Lung microvascular endothelial cell (primary cell): ENCODE measurements around the gene ALOX15. TPM values are rescaled to one million over a fixed set of nuclear protein-coding genes. Genes with fewer than 3 reads are reported as not detected.
"Not testable (repeated sequence)": the region's sequence is repeated elsewhere in the genome, so short reads cannot be mapped to it uniquely, and the experiment has no call there.

ENCODE experiments used
- DNase-seq, 2 donors: peaks; one replicate each; pipeline versions ENCODE4 v3.0.0 to v3.0.0-alpha.2; 2010; ENCODE audit warnings: low read depth in 2 of 2
- total RNA-seq: library from RNA; depleted of rRNA; stranded (reverse); fragments of >200 nt; gene quantifications from 2 replicates; pipeline ENCODE4 v1.2.1, GENCODE V29; 2014

The ALOX15 gene, protein sequence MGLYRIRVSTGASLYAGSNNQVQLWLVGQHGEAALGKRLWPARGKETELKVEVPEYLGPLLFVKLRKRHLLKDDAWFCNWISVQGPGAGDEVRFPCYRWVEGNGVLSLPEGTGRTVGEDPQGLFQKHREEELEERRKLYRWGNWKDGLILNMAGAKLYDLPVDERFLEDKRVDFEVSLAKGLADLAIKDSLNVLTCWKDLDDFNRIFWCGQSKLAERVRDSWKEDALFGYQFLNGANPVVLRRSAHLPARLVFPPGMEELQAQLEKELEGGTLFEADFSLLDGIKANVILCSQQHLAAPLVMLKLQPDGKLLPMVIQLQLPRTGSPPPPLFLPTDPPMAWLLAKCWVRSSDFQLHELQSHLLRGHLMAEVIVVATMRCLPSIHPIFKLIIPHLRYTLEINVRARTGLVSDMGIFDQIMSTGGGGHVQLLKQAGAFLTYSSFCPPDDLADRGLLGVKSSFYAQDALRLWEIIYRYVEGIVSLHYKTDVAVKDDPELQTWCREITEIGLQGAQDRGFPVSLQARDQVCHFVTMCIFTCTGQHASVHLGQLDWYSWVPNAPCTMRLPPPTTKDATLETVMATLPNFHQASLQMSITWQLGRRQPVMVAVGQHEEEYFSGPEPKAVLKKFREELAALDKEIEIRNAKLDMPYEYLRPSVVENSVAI
- total RNA-seq: not detected in 2 replicates

GRCh38 chr17:4641297-4642195, at the start of gene ALOX15:
Gene ALOX15 (minus strand): TSS chr17:4641678. CDS start chr17:4641651, 27 bp downstream.
- no peak for DNase-seq

DNA sequence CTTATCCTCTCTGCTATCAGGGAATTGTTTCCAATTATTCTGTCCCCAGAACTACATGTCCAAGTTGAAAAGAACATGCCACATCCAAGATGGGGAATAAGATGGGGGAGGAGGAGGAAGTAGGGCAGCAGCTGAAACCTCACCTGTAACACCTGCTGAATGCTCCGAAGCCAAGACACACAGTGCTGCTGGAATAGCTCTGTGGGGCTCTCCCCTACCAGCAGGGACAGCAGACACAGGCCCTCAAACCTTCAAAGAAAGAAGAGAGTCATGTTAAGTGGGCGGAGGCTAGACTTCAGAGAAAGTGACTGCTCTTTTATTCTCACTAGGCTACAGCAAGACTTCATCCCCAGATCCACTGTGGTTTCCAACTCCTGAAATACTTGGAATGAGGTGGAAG, 49.3 kb upstream of the ALOX15 start:
- no peak for DNase-seq

DNA sequence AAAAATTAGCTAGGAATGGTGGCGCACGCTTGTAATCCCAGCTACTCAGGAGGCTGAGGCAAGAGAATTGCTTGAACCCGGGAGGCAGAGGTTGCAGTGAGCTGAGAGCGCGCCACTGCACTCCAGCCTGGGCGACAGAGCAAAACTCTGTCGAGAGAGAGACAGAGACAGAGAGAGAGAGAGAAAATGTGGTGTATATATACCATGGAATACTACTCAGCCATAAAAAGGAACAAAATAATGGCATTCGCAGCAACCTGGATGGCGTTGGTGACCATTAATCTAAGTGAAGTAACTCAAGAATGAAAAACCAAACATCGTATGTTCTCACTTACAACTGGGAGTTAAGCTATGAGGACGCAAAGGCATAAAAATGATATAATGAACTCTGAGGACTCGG, 48.4 kb upstream of the ALOX15 start:
- not testable (repeated sequence) for DNase-seq

- DNase-seq: not testable (repeated sequence)
These were observed 42.3 kb upstream of the ALOX15 start for GRCh38 chr17:4683739-4684138.

GRCh38 chr17:4679658-4680057, 38.2 kb upstream of the ALOX15 start:
- peak; percentile 16 to 72 for DNase-seq

- peak; percentile 11 to 94 for DNase-seq
These were observed 37.1 kb upstream of the ALOX15 start for GRCh38 chr17:4678448-4679026.

- no peak for DNase-seq
These were observed 35.3 kb upstream of the ALOX15 start for GRCh38 chr17:4676791-4677190.

DNA sequence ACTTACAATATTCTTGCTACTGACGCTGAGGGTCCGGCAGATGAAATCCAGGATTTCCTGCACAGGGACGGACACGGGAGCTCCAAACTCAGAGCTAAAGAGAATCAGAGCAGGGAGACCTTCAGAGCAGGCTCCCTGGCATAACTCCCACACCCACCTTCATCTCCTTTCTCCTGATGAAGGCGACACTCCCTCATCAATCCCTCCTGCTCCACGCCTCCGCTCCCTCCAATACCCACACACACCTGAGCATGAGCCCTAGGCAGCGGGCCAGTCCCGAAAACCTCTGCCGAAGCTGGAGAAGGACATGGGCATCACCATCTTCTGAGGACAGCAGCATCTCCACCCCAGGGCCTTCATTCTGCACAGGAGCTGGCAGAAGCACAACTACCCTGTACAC, 34.3 kb upstream of the ALOX15 start:
- no peak for DNase-seq

DNA sequence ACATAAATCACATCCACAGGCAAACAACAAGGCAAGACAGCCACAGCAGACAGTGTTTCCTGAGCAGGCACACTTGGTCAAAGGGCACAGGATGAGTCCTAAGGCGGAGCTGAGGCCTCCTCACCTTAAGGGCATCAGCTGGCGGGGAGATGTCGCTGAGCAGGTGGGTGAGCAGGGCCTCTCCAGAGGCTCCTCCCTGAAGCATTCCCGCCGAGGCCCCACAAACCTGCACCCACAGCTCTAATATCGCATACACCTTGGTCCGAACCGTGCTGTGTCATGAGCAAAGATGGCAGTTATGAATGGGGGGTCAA, 33.2 kb upstream of the ALOX15 start:
- no peak for DNase-seq

GRCh38 chr17:4673986-4674684, 32.7 kb upstream of the ALOX15 start:
- DNase-seq: no peak

DNA sequence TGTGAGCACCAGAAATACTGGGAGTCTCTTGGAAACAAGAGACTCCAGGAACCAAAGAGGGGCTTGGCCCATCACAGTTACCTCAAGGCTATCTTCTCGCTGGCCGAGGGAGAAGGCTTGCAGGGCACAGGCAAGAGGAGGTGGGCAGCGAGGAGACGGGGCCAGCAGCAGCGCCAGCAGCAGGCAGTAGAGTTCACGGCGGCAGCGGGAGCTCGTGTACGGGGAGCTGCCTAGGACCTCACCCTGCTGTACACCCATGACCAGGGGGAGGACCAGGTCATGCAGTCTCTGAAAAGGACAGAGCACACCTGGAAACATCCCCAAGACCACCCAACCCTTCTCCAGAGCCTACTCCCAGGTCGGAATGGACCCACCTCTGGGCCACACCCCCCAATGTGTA, 31.7 kb upstream of the ALOX15 start:
- no peak for DNase-seq

GRCh38 chr17:4672751-4673150, 31.3 kb upstream of the ALOX15 start:
- DNase-seq: no peak

- DNase-seq: no peak
These were observed 30.7 kb upstream of the ALOX15 start for GRCh38 chr17:4672055-4672630.

GRCh38 chr17:4667166-4667565, 25.7 kb upstream of the ALOX15 start:
- DNase-seq: no peak

GRCh38 chr17:4666296-4666695, 24.8 kb upstream of the ALOX15 start:
- DNase-seq: no peak

GRCh38 chr17:4665027-4665426, 23.5 kb upstream of the ALOX15 start:
- no peak for DNase-seq

DNA sequence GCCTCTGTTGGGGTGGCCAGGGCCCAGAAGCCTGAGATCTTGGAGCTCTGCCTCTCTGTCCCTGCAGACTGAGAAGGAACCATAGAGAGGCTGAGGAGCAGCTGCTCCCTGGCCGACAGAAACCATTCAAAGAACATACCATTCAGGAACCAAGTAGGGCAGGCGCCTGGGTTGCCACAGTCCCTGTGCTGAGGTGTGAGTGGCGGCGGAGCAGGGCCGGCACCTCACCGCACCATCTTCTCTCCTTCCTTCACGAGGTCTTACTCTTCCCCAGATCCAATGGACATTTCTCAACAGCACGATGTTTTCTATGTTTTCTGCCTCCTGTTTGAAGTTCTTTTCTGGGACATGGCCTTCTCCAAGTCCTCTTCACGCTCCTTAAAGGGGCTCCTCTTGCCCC, 22.8 kb upstream of the ALOX15 start:
- DNase-seq: no peak

GRCh38 chr17:4663711-4664110, 22.2 kb upstream of the ALOX15 start:
- DNase-seq: no peak

- peak; percentile 19 to 37 for DNase-seq
These were observed 17.2 kb upstream of the ALOX15 start for GRCh38 chr17:4658478-4659305.

DNA sequence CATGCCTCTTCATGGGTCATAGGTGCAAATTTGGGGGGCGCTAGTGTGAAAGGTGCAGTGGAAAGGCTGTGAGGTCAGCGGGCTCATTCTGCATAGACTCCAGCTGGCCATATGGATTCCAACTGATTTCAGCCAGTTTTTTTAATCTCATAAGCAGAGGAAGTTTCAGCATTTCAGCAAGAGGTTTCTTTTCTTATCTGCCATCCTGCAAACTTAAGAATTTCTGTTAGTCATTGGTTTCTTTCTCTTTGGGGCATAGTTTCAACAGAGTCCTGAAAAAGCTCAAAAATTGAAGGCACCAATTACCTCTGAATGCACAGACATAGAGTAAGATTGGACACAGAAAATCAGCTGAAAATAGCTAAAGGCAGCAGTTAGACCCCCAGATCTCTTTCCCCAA, 16.2 kb upstream of the ALOX15 start:
- no peak for DNase-seq
